HPDE6-E6E7 (cell line): ENCODE measurements around the gene CD24.

Experiments used
- DNase-seq: peaks from one replicate; pipeline ENCODE4 v3.0.0; 2011; ENCODE audit warnings: missing footprints; ENCODE audit errors: extremely low spot score

The CD24 gene

DNA sequence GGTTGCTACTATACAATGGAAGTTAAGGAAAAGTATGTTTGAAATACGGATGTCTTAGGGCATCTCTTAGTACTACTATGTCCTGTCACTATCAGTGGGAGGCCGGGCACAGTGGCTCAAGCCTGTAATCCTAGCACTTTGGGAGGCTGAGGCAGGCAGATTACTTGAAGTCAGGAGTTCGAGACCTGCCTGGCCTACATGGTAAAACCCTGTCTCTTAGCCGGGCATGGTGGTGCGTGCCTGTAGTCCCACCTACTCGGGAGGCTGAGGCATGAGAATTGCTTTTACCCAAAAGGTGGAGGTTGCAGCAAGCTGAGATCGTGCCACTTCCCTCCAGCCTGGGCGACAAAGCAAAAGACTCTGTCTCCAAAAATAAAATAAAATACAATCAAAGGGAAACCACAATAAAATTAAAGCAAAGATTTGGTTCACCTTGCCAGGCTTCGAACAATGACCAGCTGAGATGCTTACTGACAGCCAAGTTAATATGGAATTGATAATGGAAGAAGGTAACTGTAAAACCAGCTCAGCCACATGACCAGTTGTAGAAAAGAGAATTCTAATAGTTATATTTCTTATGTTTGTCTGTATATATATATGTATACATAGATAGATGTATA, 6.5 kb downstream of the CD24 start:
- DNase-seq = no peak

DNA sequence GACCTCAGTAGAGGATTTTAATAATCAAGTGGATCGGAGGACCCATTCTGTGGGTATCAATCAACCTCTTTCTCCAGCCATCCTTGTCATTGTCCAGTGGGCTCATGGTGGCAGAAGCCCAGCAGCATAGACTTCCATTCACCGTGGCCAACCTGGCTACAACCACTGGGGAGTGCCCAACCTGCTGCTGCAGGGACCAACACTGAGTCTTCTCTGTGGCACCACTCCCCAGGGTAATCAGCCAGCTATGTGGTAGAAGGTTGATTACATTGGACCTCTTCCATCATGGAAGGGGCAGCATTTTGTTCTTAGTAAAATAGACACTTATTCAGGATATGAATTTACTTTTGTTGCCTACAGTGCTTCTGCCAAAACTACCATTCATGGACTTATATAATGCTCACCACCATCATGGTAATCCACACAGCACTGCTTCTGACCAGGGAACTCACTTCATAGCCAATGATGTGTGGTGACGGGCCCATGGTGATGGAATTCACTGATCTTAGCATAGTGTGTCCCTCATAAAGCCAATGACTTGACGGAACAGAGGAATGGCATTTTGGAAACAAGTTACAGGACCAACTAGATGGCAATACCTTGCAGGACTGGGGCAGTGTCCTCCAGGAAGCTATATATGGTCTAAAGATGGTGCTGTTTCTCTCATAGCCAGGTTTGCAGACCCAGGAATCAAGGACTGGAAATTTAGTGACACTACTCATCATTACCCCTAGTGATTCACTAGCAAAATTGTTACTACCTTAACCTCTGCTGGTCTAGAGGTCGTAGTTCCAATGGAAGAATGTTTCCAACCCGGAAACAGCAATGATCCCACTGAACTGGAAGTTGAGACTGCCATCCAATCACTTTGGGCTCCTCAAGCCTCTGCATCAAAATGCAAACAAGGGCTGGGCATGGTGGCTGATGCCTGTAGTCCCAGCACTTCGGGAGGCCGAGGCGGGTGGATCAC, 7.6 kb downstream of the CD24 start:
- no peak for DNase-seq

DNA sequence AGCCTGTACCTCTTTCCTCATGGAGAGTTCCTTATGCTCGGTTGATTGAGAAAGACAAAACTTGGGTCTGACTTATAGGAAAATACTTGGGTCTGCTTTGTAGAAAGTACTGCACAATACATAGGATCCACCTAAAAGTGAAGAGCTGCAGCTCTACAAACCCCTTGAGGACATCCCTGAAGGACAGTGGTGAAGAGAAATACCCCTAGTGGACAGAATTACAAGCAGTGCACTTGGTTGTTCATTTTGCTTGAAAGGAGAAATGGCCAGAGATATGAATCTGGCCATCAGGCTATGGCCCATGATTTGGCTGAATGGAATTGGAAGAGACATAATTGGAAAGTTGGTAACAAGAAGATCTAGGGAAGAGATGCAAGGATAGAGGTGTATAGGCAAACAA, 8.3 kb downstream of the CD24 start:
- no peak for DNase-seq

DNA sequence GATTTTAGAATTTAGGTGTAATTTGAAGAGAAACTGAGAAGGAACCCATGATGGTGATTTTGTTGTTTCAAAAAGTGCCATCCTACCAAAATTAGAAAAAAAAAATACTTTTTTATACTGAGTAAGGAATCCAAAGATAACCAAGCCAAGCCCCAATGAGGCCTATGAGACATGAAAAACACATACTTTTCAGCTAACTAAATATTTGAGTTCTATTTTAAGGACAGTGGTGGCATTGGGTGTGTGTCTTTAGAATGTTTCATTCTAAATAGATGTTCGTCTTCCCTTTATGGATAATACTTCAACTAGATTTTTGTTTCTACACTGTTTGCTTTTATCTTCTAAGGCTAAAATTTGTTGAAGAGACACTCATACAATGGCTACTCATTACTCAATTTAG, 9.6 kb downstream of the CD24 start:
- DNase-seq = no peak

DNA sequence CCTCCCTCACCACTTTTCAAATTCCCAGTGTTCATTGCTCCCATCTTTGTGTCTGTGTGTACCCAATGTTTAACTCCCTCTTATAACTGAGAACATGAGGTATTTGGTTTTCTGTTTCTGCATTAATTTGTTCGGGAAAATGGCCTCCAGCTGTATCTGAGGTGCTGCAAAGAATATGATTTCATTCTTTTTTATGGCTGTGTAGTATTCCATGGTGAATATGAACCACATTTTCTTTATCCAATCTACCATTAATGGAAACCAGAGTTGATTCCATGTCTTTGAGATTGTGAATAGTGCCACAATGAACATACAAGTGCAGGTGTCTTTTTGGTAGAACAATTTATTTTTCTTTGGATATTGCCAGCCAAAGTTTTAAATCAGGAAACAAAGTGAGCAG, 10.4 kb downstream of the CD24 start:
- DNase-seq = no peak

DNA sequence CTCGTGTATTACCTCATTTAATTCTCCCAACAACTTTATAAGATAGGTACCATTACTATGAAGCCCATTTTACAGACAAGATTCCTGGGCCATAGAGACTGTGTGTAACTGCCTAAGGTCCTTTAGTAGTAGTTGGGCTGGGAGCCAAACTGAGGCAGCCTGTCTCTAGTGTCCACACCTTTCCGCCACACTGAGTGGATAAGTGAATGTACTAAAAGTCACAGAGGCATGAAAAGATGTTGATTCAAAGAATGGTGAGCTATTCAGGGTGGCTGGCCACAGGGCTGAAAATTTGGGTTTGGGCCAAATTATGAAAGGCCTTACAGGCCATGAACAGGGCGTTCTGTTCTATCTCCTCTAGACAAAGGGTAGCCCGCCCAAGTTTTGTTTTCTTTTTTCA, 11.0 kb downstream of the CD24 start:
- DNase-seq = no peak

DNA sequence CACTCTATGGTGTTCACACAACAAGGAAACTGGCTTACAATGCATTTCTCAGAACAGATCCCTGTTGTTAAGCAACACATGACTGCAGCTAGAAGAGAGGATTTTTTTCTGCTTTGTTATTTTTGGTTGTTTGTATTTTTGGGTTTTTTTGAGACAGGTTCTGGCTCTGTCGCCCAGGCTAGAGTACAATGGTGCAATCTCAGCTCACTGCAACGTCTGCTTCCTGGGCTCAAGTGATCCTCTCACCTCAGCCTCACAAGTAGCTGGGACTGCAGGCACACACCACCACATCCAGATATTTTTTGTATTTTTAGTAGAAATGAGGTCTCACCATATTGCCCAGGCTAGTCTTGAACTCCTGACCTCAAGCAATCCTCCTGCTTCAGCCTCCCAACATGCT, 12.7 kb downstream of the CD24 start:
- no peak for DNase-seq

DNA sequence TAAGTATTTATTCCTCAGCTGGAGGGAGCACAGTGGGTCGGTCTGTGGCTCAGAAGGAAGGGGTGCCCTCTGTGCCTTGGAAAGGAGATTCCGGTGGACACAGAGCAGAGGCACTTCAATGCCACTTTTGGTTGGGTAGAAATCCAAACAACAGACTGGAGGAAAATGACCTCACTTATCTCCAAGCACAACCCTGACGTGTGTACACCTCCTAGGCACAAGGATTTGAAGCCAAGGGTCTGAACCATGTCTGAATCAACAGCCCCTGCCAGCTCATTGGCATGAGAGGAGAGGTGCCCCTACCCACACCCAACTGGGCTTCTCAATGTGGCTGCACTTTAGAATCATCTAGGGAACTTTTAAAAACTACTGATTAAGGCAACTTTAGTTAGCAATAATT, 13.4 kb downstream of the CD24 start:
- no peak for DNase-seq

DNA sequence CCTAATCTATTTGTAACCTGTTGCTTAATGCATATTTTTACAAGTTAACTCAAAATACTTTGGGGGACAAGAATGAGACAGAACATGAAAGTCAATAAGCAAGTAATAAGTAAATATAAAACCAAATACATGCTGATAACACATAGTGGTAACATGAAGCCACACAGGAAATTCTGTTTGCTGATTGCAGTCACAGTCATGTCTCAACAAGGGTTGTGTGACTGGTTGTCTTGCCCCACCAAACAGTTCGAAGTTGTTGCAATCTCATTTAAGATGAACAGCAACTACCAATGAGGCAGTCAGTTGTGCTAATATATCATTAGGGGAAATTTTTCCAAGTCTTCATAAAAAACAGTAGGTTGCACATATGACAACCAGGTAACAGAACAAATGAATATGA, 14.5 kb downstream of the CD24 start:
- DNase-seq = no peak

DNA sequence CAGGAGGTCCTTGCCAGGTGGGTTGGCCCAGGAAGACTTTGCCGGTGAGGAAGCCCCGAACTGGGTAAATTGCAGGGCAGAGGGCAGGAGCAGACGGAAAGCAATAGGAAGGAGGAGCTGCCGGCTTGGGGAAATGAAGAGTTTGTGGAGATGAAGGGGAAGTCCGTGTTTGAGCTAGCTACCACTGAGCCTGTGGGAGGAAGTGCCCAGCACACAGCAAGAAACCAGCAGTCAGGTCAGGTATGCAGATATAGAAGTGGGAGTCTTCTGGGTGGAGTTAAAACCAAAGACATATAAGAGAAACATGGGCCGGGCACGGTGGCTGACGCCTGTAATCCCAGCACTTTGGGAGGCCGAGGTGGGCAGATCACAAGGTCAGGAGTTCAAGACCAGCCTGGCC, 34.7 kb downstream of the CD24 start:
- DNase-seq = no peak

DNA sequence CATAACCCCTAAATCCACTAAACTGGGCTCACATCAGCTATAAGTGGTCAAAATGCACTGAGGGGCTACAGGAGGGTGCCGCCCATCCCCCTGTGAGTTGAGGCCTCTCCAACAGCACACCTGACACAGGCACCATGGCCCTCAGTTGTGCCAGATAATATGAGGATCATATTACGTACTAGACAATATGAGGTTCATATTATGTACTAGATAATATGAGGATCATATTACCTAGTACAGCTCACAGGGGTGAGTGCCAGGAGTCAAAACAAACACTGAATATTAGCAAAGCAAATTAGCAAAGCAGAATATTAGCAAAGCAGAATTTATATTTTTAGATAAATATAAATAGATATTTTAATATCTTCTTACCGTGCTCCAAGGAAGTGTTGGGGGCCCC, 35.3 kb downstream of the CD24 start:
- DNase-seq = no peak

DNA sequence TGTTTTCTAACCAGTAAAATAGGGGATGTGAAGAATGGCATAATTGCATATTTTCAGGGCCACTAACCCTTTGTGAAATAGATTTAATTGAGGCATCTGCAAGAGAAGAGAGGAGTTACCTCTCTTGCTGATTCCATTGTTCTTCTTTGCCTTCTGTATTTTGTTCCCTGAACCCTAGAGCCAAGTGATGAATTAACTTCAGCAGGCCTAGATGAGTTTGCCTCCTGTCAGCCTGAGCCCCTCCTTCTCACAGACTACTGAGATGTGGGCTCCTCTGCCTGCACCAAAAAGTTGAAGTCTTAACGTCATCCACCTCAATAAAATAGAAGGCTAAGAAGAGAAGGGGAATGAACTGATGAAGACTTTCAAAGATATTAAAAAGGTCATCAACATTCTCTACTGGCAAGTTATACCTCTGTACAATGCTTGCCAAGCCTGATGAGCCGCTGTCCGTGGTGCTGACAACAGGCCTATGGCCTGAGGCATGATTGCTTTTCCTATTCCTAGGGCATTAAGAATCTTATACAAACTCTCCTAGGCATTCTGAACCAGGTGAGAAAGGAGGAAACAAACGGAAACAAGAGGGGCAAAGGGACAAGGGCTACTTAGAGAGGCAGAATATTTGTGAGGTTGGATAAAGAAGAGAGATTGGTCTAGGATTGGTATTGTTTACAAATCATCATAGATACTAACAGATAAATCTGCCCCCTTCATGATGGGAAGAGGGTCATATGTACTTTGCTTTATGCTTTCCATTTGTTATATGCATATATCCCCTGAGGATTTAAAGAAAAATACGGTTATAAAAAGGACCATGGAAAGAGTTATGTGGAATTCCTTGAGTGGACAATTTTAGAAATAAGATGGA, 46.8 kb downstream of the CD24 start:
- DNase-seq = no peak

DNA sequence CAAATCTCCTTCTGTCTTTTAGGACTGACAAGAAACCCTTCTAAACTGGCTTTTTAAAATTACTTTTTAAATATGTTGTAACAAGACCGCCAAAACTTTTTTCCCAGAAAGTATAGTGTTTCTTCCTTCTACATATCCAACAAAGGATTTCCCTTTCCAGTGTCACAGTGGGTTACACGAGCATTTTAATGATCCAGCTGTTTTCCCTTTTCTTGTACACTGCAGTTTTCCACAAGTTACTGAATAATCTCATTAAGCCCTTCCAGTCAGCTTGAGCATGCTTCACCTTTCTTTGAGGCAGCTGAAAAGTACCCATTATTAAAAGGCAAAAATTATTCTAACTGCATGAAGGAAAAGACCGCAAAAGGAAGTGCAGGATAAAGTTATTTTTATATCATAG, 48.6 kb downstream of the CD24 start:
- DNase-seq = no peak

DNA sequence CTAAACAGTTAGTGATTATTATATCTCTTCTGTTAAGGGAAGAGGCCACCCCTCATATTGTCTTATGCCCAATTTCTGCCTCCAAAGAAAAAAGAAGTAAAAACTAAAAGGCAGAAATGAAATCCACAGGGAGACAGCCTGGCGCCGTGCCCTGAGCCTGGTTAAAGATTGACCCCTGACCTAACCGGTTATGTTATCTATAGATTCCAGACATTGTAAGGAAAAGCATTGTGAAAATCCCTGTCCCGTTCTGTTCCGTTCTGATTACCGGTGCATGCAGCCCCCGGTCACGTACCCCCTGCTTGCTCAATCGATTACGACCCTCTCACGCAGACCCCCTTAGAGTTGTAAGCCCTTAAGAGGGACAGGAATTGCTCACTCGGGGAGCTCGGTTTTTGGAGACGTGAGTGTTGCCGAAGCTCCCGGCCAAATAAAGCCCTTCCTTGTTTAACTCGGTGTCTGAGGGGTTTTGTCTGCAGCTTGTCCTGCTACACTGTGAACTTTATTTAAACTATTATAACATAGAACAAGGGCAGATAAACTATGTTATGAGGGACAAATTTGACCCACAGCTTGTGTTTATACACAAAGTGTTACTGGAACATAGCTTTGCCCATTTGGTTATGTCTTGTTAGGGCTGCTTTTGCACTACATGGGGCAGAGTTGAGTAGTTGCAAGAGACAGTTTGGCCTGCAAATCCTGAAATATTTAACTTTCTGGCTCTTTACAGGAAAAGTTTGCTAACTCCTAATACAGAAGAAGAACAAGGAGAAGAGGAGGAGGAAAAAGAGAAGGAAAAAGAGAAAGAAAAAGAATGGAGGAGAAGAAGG, 49.6 kb downstream of the CD24 start:
- no peak for DNase-seq

DNA sequence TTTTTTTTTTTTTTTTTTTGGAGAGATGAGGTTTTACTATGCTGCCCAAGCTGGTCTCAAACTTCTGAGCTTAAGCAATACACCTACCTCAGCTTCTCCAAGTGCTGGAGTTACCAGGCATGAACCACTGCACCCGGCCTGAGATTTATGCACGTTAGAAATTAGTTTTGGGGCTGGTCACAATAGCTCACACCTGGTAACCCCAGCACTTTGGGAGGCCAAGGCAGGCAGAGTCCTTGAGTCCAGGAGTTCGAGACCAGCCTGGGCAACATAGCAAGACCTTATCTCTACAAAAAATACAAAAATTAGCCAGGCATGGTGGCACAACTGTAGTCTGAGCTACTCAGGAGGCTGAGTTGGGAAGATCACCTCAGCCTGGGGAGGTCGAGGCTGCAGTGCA, 51.9 kb downstream of the CD24 start:
- no peak for DNase-seq
